GM19324 (cell line): ENCODE results near the gene RAB8A.
"Not testable (repeated sequence)": the region's sequence is repeated elsewhere in the genome, so short reads cannot be mapped to it uniquely, and the experiment has no call there.

Experiments used
- ATAC-seq: cut with Tn5 transposase; IDR thresholded peaks from one replicate; pipeline ENCODE4 v1.9.1; 2021; ENCODE audit warnings: mild to moderate bottlenecking, moderate library complexity; ENCODE audit not compliant: unreplicated experiment, low FRiP score

The RAB8A gene

GRCh38 chr19:16167055-16167454 is 55.4 kb downstream of the RAB8A start:
- no peak for ATAC-seq

GRCh38 chr19:16168465-16169081 is 56.9 kb downstream of the RAB8A start:
- ATAC-seq = no peak

- no peak for ATAC-seq
Measured at GRCh38 chr19:16170134-16170533, 58.4 kb downstream of the RAB8A start.

GRCh38 chr19:16175954-16176353 is 64.3 kb downstream of the RAB8A start:
- ATAC-seq = no peak

GRCh38 chr19:16178866-16179265 is 67.2 kb downstream of the RAB8A start:
- not testable (repeated sequence) for ATAC-seq

- ATAC-seq = no peak
Measured at GRCh38 chr19:16180611-16181010, 68.9 kb downstream of the RAB8A start.
